PC-3 (cell line): ENCODE data around the gene BMS1.

ENCODE experiments used
- CTCF ChIP-seq: fragments of 300-600 bp; sonication (generic); conservative IDR thresholded peaks from 2 replicates; pipeline ENCODE4 v1.5.1; 2017; ENCODE audit warnings: antibody characterized with exemption, low read depth, mild to moderate bottlenecking, low read length
- EZH2 ChIP-seq: fragments of 300-600 bp; sonication (generic); IDR thresholded peaks from one replicate; pipeline ENCODE4 v1.6.1; 2017; ENCODE audit warnings: antibody characterized with exemption, mild to moderate bottlenecking, low read length; ENCODE audit not compliant: unreplicated experiment
- EZH2phosphoT487 ChIP-seq: fragments of 300-600 bp; sonication (generic); IDR thresholded peaks from 2 replicates; pipeline ENCODE4 v1.6.1; 2018; ENCODE audit warnings: mild to moderate bottlenecking, antibody characterized with exemption, low read length, borderline replicate concordance

- TF ChIP-seq CTCF = no peak
- no peak for TF ChIP-seq EZH2
- TF ChIP-seq EZH2phosphoT487 = no peak
These were observed 90.4 kb downstream of the BMS1 start for GRCh38 chr10:42872865-42873435.
